Measurements from ENCODE around the gene UNC79.
"Not testable (repeated sequence)": the region's sequence is repeated elsewhere in the genome, so short reads cannot be mapped to it uniquely, and the experiment has no call there.

The UNC79 gene

DNA sequence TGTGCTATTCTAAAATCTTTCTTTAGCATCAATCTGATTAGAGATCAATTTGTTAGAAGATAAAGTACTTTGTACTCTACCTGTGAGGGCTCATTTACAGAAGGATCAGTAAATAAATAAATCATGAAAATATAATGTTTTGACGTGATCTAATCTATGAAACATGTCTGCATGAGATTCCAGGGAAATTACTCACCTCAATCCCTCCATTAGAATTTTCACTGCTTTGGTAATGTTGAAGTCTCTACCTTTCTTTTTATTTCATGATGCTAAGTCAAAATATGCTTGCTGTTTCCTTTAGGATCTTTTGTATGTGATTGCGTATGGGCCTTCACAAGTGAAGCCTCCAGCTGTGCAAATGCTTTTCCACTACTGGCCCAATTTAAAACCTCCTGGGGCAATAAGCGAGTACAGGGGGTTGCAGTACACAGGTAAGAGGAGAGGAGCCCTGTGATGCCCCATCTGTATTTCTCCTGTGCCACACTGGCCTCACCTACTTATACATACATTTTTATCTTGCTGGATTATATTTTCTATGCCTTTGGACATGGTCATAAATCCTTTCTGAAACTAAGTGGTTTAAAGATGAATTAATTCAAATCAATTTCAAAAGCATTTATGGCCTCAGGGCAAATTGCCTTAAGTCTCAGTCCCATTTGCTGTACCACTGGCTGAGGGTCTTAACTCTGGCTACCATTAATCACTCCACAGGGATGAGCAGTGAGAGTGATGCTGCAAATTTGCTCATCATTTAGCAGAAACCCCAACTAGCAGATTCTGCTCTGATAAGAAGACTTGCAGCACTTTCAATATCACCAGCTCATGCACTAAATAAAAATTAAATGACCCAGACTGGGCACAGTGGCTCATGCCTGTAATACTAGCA lies 66.4 kb downstream of the UNC79 start:
- DNase-seq, result no peak

DNA sequence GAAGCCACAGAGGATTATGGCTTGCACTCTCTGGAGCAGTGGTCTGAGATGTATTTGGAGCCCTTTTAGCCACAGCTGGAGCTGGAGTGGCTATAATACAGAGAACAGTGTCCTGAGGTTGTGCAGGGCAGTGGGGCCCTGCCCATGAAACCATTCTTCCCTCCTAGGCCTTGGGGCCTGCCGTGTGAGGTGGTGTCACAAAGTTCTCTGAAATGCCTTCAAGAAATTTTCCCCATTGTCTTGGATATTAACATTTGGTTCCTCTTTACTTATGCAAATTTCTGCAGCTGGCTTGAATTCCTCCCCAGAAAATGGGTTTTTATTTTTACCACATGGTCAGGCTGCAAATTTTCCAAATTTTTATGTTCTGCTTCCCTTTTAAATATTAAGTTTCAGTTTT lies 79.3 kb downstream of the UNC79 start:
- no peak for DNase-seq

DNA sequence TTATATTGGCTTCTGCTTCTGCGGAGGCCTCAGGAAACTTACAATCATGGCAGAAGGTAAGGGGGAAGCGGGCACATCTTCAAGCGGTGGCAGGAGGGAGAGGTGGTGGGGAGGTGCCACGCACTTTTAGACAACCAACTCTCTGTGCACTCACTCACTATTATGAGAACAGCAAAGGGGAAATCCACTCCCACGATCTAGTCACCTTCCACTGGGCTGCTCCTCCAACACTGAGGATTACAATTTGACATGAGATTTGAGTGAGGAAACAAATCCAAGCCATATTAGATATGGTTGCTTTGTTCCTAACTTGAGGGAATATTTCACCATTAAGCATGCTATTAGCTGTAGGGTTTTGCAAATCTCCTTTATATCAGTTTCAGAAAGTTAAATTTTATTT lies 80.3 kb downstream of the UNC79 start:
- DNase-seq, result no peak

DNA sequence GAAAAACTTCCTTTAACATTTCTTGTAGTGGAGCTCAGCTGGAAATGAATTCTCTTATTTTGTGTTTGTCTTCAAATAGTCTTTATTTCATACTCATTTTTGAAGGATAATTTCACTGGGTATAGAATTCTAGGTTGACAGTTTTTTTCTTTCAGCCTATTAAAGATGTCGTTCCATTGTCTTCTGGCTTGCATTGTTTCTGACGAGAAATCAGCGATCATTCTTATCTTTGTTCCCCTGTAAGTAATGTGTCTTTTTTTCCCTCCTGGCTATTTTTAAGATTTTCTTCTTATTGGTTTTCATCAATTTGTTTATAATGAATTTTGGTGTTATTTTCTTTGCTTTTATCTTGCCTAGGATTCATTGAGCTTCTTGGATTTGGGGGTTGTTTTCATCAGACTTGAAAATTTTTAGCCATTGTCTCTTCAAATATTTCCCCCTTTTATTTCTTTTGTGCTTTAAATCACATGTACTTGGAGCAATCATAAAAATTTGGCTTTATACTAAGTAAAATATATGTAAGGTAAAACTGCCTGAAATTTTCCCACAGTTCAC lies 89.4 kb downstream of the UNC79 start:
- DNase-seq, result no peak

DNA sequence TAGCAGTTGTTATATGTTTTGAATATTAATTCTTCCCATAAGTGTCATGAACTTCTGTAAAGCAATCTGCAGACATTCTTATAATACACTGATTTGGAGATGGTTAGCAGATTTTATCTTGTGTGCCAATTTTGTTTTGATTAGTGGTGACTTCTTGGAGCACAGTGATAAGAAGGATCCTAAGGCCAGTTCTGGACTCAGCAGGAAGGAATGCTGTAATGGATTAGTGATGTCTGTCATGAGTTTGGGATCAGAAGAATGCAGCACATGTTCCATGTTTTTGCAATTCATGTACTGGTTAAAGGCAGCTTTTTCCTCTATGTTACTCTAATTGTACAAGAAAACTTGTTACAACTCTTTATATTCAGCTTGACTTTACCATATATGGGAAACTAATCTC lies 91.5 kb downstream of the UNC79 start:
- DNase-seq, result no peak

DNA sequence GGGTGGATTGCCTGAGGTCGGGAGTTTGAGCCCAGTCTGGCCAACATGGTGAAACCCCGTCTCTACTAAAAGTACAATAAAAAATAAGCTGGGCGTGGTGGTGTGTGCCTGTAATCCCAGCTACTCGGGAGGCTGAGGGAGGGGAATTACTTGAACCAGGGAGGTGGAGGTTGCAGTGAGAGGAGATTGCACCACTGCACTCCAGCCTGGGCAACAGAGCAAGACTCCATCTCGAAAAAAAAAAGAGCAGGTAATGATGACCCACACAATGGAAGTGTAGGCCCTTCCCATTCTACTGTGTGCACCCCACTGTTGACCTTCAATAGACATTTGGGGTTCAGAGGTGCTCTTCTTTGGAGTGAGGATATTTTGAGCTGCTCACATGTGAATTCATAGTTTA lies 94.5 kb downstream of the UNC79 start:
- not testable (repeated sequence) for DNase-seq

DNA sequence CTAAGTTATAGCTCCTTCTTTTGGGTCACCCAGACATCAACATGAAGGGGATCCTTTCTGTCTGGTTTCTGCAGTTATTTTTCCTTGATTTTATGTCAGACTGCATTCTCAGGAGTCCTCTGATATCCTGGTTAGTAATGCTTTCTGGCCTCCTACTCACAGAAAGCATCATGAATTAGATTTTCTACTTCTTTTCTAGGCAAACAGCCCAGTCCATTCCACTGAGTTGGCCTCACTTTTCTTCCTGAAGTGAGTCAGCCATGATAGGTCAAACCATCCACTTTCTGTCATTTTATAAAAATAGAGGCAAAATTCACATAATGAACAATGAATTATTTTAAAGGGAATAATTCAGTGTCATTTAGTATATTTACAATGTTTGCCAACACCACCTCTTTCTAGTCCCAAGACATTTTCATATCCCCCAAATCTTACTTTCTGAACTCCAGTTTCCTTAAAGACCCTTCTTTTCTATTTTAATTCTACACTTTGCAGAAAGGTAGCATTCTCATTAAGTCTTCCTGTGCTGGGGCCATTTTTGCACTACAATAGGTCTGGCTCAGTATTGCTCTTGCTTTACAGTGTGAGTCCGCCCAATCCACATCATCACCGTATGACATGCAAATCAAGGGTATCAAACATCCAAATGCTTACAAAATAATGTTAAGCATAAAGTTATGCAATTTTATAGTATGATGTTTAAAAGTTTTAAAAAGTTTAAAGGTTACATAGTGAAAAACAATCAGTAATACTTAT lies 95.1 kb downstream of the UNC79 start:
- no peak for DNase-seq

DNA sequence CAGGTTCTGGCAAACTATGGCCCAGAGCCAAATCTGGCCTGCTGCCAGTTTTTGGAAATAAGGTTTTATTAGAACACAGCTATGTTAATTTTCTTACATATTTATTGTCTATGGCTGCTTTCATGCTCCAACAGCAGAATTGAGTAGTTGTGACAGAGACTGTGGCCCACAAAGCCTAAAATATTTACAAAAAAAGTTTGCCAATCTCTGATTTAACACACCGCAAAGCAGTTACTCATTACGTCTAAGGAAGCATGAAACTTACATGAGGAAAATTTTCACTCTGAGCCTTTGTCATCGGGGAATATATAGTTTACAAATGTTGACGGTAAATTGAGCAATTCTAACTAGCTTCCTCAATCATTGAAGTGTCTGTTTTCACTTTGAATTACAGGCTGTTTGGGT lies 96.5 kb downstream of the UNC79 start:
- no peak for DNase-seq

DNA sequence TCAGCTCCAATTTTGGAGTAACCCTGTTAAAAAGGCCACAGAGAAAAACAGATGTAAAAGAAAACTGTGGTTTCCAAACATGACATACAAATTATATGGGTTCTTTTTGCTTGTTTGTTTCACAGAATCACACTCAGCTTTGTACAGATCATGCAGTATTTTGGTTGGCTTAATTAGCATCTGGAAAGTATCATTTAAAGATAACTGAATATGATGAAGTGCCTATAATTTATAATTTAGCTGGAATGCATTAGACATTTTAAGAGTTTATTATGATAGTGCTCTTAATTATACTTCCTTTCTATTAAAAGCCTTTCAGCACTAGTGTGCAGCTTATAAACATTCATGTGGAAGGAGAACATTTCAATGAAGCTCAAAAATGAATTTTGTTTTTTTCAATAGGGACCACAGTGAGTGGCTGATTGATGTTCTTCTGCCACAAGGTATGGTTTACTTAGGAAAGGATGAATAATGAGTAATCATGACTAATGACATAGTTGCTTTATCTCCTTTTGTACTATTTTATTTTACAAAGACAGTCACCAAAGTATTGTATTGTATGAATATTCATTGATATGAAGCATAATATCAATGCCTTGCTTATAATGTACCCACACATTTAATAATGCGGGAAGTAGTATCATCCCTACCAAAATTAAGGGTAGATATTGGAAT lies 98.3 kb downstream of the UNC79 start:
- DNase-seq, result no peak

DNA sequence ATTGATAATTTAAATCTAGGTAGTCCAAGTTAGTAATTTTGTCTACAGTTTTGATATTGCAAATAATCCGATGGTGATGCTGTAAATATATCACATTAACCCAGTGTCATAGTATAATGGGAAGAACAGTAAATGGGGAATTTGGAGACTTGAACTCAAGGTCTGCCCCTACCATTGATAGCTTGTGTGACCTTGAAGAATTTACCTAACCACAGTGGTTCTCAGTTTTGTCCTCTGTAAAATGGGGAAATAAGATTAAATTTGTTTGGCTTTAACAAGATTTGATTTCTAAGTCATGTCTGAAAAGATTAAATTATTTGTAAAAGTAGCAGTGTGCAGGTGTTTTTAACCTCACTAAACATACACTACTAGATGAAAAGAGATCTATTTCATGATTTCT lies 100.9 kb downstream of the UNC79 start:
- no peak for DNase-seq

DNA sequence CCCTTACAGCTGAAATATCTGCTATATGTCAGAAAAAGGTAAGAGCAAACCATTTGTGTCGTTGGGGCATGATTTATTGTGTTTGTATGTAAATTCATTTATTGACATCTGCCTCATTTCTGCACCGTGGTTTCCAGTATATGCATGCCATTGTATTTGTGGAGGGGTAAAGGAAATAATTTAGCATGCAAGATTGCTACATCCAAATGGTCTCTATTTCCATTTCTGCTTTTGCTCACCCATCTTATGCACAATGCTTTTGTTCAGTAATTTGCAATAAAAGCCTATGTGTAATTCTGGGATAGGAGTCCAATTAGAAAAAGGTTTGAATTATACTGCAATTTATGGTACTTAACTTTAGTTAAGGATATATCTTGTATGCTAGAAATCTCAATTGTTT lies 101.8 kb downstream of the UNC79 start:
- no peak for DNase-seq

DNA sequence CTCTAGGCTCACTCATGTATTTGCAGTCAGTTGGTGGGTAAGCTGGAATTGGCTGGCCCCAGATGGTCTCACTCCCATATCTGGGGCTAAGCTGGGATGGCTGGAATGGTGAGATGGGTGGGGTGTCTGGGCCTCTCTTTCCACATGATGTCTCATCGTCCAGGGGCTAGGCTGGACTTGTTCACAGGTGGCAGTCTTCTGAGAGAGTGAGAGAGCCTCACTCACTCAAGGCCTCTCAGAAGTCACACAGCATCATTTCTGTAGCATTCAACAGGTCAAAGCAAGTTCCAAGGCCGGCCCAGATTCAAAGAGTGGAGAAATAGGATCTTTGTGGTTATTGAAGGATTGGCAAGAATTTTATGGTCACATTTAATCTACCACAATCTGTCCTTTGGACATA lies 102.7 kb downstream of the UNC79 start:
- no peak for DNase-seq

DNA sequence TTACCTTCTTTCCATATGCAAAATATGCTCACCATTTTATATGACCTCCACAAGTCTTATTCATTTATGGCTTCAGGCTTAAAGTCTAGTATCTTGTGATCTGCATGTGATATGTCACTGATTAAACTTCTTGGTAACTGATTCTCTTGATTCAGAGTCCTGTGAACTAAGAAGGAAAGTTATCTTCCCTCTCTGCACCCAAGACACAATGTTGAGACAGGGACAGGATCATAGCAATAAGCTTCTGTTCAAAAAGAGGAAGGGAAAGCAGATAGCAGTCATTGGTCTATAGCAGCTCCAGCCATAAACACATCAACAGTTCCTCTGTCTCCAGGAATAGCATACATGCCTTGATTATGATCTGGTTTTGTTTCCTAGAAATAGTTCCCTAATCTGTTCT lies 103.1 kb downstream of the UNC79 start:
- no peak for DNase-seq

DNA sequence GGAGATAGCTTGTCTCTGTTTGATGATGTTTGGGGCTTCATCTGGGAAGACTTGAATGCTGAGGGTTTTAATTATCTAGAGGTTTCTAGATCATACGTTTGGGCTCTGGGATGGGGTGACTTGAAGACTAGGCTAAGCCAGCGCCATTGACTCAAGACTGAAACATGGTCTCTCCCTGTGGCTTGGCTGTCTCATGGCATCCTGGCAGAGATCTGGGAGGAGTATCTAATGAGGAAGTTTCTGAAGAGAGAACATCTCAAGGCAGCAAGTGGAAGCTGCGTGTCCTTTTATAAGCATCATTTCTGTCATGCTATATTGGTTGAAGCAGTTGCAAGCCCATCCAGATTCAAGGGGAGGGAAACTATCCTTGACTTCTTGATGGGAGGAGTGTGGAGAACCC lies 104.8 kb downstream of the UNC79 start:
- no peak for DNase-seq

DNA sequence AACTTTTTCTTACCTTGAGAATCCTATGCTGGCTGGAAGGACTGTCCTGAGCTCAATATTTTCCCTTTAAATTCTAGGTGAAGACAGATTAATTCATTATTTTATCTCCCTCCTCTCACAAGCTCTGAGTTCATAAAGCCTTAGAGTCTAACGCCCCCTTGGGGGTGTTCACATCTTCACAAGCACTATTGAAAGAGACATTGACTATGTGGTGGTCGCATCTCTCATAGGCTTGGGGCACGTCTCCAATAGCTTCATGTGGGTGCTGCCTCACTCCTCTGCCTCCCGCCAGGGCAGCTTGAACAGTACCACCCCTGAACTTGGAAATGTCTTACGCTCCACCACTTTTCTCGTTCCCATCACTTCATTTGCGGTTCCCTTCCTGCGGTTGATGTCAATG lies 106.2 kb downstream of the UNC79 start:
- DNase-seq, result no peak

DNA sequence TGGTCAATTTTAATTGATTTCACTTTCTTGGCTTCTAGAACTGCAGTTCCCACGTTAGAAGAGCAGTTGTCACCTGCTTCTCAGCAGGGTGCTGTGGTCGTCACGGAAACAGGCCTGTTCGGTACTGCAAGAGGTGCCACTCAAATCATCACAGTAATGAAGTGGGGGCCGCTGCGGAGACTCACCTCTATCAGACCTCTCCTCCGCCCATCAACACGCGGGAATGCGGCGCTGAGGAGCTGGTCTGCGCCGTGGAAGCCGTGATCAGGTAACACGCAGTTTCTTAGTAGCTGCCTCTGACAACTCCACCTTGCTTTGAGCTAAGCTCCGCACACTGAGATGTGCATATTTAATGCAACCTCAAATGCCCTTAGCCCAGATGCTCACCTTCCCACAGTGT lies 107.2 kb downstream of the UNC79 start:
- DNase-seq, result no peak

DNA sequence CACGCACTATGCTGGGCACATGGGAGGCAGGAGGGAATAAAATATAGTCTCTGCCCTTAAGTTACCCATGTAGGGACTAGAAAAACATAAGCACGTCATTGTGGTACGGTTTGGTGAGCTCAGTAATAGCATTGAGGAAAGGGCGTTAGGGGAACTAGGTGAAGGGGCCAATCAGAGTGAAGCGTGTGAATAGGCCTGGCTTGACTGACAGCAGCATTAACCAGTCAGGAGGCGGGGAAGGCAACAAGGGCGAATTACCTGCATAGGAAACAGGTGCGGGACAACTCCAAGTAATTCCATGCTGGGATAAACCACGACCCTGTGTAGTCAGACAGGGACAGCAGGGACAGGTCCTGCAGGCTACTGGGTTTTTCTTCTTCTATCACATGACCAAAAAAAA lies 107.7 kb downstream of the UNC79 start:
- DNase-seq, result no peak

DNA sequence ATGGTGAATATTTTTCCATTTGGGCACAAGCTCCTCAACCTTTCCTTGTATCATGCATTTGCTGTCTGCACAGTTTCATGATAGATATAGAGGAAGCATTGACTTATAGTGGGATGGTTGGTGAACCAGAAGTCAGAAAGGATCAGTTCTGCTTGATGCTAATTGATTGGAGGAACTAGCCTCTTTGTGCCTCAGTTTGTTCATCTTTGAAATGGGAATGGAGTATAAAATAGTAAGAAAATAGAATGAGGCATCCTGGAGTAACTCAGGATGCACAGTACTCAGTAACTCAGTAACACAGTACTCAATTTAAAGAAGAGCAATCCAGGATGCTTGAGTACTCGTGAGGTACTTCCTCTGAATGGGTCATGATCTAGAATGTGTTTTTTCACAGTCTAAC lies 109.5 kb downstream of the UNC79 start:
- DNase-seq, result no peak

DNA sequence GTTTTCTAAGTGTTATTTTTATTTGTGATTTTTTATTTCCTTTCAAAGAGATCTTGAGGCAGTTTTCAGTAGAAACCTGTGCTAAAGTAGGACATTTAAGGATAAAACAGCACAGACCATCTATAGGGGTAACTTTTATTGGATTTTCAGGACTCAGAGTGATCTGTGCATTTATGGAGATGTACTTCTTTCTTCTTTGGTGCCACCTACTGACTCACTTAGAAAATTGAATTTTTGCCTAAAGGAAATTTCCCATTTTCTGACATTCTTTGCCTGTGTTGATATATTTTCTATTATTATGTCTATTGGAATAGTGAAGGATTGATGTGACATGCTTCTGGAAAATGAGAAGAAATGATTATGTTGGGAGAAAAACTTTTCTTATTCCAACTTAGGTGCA lies 113.0 kb downstream of the UNC79 start:
- DNase-seq, result no peak

DNA sequence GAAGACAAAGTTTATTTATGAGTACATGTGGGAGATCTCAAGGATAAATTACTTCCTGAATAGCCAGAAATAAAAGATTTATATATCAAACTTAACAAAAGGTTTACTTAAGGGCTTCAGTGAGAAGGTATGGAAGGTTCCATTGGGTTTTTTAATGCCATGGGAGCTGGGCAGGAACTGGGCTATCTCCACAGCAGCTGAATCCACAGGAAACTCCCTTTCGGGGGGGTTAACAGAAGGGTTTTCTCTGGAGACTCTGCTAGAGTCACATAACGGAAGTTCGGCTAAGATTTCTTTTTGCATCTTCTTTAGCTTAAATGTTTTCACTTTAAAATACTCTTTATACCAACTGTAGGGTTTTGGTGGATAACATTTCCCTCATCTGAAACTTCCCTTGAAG lies 113.5 kb downstream of the UNC79 start:
- no peak for DNase-seq

DNA sequence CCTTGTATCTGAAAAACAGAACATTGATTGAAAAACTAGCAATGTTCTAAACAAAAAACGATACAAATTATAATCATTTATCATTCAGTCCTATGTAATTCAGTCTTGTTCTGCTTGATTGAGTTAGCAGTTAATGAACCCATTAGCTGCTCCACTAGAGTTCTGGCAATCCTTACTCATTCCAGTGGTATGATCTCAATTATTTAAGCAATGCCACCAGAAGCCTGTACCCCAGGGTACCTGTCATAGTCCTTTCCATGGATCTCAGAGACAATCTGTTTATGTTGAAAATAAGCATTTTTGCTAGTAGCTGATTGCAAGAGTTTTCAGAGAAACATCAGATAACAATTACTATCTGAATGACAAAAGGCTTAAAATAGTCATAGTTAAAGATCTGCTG lies 115.9 kb downstream of the UNC79 start:
- DNase-seq, result no peak

DNA sequence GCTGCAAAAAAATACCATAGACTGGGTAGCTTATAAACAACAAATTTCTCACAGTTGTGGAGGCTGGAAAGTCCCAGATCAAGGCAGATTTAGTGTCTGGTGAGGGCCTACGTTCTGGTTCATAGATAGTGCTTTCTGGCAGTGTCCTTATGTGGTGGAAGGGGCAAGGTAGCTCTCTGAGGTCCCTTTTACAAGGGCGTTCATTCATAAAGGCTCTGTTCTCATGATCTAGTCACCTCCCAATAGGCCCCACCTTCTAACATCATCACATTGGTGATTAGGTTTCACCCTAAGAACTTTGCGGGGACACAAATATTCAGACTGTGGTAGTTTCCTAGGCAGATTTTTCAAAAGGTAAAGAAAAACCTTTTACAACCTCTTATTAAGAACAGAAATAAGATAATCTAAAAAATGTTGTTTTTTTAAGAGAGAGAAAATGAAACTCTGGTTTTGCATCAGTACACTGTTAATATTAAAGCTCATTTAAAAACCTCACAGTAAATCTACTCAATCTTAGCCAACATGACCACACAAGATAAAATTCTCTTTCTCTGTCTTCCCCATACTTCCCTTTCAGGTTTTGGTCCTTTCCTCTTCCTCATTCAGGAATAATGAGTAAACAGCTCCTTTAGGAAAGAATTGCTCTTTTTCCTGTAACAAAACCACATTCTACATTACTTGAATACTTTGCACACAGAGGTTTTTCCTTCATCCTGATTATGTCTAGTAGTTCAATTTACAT lies 117.5 kb downstream of the UNC79 start:
- DNase-seq, result no peak

DNA sequence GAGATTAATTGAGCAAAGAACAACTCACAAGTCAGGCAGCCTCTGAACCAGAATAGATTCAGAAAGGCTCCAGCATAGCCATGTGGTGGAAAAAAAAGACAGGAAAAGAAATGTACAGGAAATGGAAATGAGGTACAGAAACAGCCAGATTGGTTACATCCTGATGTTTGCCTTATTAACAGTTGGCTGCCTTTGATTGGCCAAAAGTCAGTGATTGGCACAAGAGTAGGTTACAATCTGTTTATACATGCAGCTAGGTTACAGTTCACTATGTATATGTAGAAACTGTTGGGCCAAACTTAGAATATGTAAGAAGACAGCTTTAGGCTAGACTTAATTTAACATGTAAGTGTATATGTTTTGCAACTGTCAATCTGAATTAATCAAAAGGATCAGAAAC lies 118.9 kb downstream of the UNC79 start:
- no peak for DNase-seq

All from activated naive CD4-positive, alpha-beta T cell treated with anti-CD3 and anti-CD28 coated beads, Interleukin-2, amount 50 U/mL, for 16 hours (primary cell).